ENCODE measurements around the gene ERCC4.

The ERCC4 gene

DNA sequence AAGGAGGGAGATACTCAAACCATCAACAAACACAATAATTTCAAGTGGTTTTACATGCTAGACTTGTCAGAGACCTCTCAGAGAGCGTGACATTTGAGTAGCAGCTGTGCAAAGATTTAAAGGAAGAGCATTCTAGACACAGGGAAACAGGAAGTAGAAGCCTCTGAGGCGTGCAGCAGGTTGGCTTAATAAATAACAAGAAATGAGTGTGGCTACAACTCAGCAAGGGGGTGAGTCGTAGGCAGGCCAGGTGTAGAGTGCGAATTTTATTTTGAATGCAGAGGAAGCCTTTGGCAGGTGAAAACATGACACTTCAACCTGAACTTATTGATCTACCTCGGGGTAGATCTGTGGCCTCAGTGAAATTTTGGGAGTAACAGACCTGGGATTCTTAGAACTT lies 78.0 kb downstream of the ERCC4 start:
- H3K4me2 ChIP-seq (ENCODE audit: low read length) = peak overlapping the region; percentile 61
- no peaks in the 10 kb centered on the region for H3K27me3 ChIP-seq (ENCODE audit: low read depth, low read length)
- H3K9ac ChIP-seq (ENCODE audit: low read length) = peak overlapping the region; percentile 14; the same call in 1 of the 2 replicates
- peaks cover 50% of the 10 kb centered on the region for H3K4me1 ChIP-seq (ENCODE audit: low read length)
- H3K36me3 ChIP-seq (replicated peaks; ENCODE audit: low read depth, low read length) = no peaks in the 10 kb centered on the region
- no peaks in the 10 kb centered on the region for H3K9me3 ChIP-seq (ENCODE audit: insufficient read depth, low read length)
- no peak for TF ChIP-seq EZH2phosphoT487 (IDR thresholded peaks at IDR 0.05; ENCODE audit: low read depth)
- TF ChIP-seq, protein P1, sequence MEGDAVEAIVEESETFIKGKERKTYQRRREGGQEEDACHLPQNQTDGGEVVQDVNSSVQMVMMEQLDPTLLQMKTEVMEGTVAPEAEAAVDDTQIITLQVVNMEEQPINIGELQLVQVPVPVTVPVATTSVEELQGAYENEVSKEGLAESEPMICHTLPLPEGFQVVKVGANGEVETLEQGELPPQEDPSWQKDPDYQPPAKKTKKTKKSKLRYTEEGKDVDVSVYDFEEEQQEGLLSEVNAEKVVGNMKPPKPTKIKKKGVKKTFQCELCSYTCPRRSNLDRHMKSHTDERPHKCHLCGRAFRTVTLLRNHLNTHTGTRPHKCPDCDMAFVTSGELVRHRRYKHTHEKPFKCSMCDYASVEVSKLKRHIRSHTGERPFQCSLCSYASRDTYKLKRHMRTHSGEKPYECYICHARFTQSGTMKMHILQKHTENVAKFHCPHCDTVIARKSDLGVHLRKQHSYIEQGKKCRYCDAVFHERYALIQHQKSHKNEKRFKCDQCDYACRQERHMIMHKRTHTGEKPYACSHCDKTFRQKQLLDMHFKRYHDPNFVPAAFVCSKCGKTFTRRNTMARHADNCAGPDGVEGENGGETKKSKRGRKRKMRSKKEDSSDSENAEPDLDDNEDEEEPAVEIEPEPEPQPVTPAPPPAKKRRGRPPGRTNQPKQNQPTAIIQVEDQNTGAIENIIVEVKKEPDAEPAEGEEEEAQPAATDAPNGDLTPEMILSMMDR (IDR thresholded peaks at IDR 0.05; ENCODE audit: low read depth, low read length) = no peak
- no peaks in the 10 kb centered on the region for H4K20me1 ChIP-seq (ENCODE audit: insufficient read depth, low read length)
- H3K4me3 ChIP-seq (ENCODE audit: low read length) = peak overlapping the region; percentile 35
- peak overlapping the region; percentile 68 for H3K27ac ChIP-seq (ENCODE audit: low read length)
- H3K79me2 ChIP-seq (ENCODE audit: low read length) = no peaks in the 10 kb centered on the region
- peak overlapping the region; percentile 39; the same call in 1 of the 2 replicates for H2AFZ ChIP-seq (ENCODE audit: low read depth, low read length)

DNA sequence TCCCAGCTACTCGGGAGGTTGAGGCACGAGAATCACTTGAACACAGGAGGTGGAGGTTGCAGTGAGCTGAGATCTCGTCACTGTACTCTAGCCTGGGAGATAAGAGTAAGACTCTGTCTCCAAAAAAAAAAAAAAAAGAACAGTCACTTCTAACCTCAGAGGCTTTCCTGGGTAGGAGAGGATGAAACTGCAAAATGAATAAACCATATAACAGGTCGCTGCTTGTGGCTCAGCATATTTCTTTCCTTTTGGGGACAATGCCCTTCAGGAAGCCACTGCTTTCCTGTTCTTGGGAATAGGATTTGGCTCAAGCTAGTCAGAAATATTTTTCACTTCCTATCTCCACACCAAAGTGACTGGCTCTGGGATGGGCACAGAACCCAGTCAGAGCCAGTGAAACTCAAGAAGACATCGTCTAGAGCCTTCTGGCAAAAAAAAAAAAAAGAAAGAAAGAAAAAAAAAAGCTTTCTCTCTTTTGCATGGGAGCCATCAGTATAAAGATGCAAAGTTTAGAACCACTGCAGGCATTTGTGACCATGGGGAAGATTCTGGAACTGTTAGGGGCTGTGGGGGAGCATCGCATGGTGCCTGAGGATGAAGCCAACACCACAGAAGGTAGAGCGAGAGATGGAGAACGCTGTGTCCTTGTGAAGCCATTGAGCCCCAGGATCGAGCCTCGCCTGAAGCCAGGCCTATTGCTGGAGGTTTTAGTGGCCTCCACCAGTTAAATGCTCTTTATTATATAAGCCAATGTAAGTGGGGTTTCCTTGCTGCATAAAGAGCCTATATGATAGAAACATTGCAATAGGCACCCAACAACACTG lies 79.3 kb downstream of the ERCC4 start:
- Histone ChIP-seq H3K9ac (ENCODE audit: low read length) (peak overlapping the region; percentile 55), H3K27ac (ENCODE audit: low read length) (peak overlapping the region; percentile 63), H3K9me3 (ENCODE audit: insufficient read depth, low read length) (no peaks in the 10 kb centered on the region), H3K4me3 (ENCODE audit: low read length) (peak overlapping the region; percentile 62), H3K27me3 (ENCODE audit: low read depth, low read length) (no peaks in the 10 kb centered on the region), H3K4me1 (ENCODE audit: low read length) (peaks cover 58% of the 10 kb centered on the region), H3K36me3 (replicated peaks; ENCODE audit: low read depth, low read length) (no peaks in the 10 kb centered on the region), H3K79me2 (ENCODE audit: low read length) (no peaks in the 10 kb centered on the region), H4K20me1 (ENCODE audit: insufficient read depth, low read length) (no peaks in the 10 kb centered on the region), H3K4me2 (ENCODE audit: low read length) (peak overlapping the region; percentile 88), H2AFZ (ENCODE audit: low read depth, low read length) (peak overlapping the region; percentile 90)
- no peak for TF ChIP-seq EZH2phosphoT487 (IDR thresholded peaks at IDR 0.05; ENCODE audit: low read depth)
- TF ChIP-seq, protein P1 (IDR thresholded peaks at IDR 0.05; ENCODE audit: low read depth, low read length) = no peak

DNA sequence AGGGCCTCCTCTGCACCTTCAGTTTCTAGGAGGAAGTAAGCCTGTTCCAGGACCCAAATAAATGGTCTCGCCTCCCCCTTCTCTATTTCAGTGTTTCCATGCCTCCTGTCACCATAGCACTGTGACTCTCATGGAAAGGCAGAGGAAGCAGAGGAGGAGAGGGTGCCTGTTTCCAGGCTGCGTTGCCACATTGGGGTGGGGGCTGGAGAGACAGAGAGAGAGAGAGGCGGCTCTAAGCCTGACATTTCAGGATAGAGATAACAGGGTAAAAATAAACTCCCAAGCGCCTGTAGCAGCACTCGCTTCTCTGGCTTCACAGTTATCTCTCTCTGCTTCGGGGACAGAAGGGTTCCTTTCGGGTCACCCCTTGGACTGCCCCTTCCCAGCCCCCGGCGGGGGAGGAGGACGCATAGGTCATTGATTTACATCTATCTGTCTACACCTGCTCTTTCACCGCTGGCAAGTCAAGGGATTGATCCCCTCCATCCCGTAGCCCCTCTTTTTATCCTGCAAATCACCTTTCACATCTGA lies 80.0 kb downstream of the ERCC4 start:
- H2AFZ ChIP-seq (ENCODE audit: low read depth, low read length) = peak overlapping the region; percentile 90
- H3K4me1 ChIP-seq (ENCODE audit: low read length) = peaks cover 58% of the 10 kb centered on the region
- TF ChIP-seq EZH2phosphoT487 (IDR thresholded peaks at IDR 0.05; ENCODE audit: low read depth) = no peak
- TF ChIP-seq, protein P1 (IDR thresholded peaks at IDR 0.05; ENCODE audit: low read depth, low read length) = no peak
- no peaks in the 10 kb centered on the region for H3K79me2 ChIP-seq (ENCODE audit: low read length)
- H3K9me3 ChIP-seq (ENCODE audit: insufficient read depth, low read length) = no peaks in the 10 kb centered on the region
- peak overlapping the region; percentile 62 for H3K4me3 ChIP-seq (ENCODE audit: low read length)
- H4K20me1 ChIP-seq (ENCODE audit: insufficient read depth, low read length) = no peaks in the 10 kb centered on the region
- peak overlapping the region; percentile 55 for H3K9ac ChIP-seq (ENCODE audit: low read length)
- H3K27me3 ChIP-seq (ENCODE audit: low read depth, low read length) = no peaks in the 10 kb centered on the region
- no peaks in the 10 kb centered on the region for H3K36me3 ChIP-seq (replicated peaks; ENCODE audit: low read depth, low read length)
- peak overlapping the region; percentile 63 for H3K27ac ChIP-seq (ENCODE audit: low read length)
- H3K4me2 ChIP-seq (ENCODE audit: low read length) = peak overlapping the region; percentile 88

DNA sequence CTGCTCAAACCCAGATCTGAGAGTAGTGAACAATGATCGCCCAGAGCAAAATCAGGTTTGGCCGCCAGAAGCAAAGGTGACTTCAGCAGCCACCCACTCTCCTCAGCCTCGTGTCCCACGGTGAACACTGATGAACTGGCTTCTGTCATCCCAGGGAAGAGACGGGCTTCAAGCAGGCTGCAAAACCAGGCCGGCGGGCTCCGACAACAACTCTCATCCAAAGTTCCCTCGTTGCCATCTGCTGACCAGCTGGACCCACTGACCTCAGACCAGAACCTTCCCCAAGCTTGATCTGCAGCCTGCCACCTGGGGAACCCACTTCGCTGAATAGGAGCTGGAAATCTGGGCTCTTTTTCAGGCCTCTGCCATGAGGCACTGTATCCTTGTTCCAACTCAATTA lies 81.6 kb downstream of the ERCC4 start:
- Histone ChIP-seq H3K36me3 (replicated peaks; ENCODE audit: low read depth, low read length) (no peaks in the 10 kb centered on the region), H3K4me3 (ENCODE audit: low read length) (no peak overlapping the region), H3K9ac (ENCODE audit: low read length) (no peak overlapping the region), H3K79me2 (ENCODE audit: low read length) (no peaks in the 10 kb centered on the region), H3K27me3 (ENCODE audit: low read depth, low read length) (no peaks in the 10 kb centered on the region), H3K9me3 (ENCODE audit: insufficient read depth, low read length) (no peaks in the 10 kb centered on the region), H3K4me2 (ENCODE audit: low read length) (no peak overlapping the region), H4K20me1 (ENCODE audit: insufficient read depth, low read length) (no peaks in the 10 kb centered on the region), H3K4me1 (ENCODE audit: low read length) (peaks cover 55% of the 10 kb centered on the region), H3K27ac (ENCODE audit: low read length) (no peak overlapping the region), H2AFZ (ENCODE audit: low read depth, low read length) (no peak overlapping the region)
- TF ChIP-seq, protein P1 (IDR thresholded peaks at IDR 0.05; ENCODE audit: low read depth, low read length) = no peak
- no peak for TF ChIP-seq EZH2phosphoT487 (IDR thresholded peaks at IDR 0.05; ENCODE audit: low read depth)

Measured in OCI-LY3 (cell line).